GM12892 (cell line): Measurements from ENCODE around the gene HIVEP3.

Experiments
- POLR2A ChIP-seq: IDR thresholded peaks from 2 replicates; pipeline ENCODE4 v1.6.1; 2011; ENCODE audit warnings: low read depth, low read length, control low read depth
- TAF1 ChIP-seq: IDR thresholded peaks from 2 replicates; pipeline ENCODE4 v1.6.1; 2011; ENCODE audit warnings: low read depth, mild to moderate bottlenecking, control low read depth, low read length, borderline replicate concordance

GRCh38 chr1:41806472-41807155 lies 112.1 kb downstream of the HIVEP3 start:
- no peak for TF ChIP-seq TAF1
- no peak for TF ChIP-seq POLR2A
